ENCODE measurements around the gene ARNT2.

The ARNT2 gene

GRCh38 chr15:80635953-80636352 lies 231.8 kb downstream of the ARNT2 start:
- FAIRE-seq: no peak
- no peak for DNase-seq (ENCODE audit: insufficient read length, low spot score)
- no peak for TF ChIP-seq CTCF (IDR thresholded peaks at IDR 0.05; ENCODE audit: insufficient read depth, missing control alignments)

GRCh38 chr15:80636675-80637074 lies 232.5 kb downstream of the ARNT2 start:
- peak; percentile 0 for TF ChIP-seq CTCF (IDR thresholded peaks at IDR 0.05; ENCODE audit: insufficient read depth, missing control alignments)
- no peak for DNase-seq (ENCODE audit: insufficient read length, low spot score)
- FAIRE-seq: no peak

- no peak for FAIRE-seq
- DNase-seq (ENCODE audit: insufficient read length, low spot score): no peak
- TF ChIP-seq CTCF (IDR thresholded peaks at IDR 0.05; ENCODE audit: insufficient read depth, missing control alignments): no peak
Measured at GRCh38 chr15:80637747-80638146, 233.6 kb downstream of the ARNT2 start.

GRCh38 chr15:80638553-80639167 lies 234.5 kb downstream of the ARNT2 start:
- TF ChIP-seq CTCF (IDR thresholded peaks at IDR 0.05; ENCODE audit: insufficient read depth, missing control alignments): no peak
- FAIRE-seq: no peak
- no peak for DNase-seq (ENCODE audit: insufficient read length, low spot score)

- FAIRE-seq (no peak), DNase-seq (ENCODE audit: insufficient read length, low spot score) (no peak)
- TF ChIP-seq CTCF (IDR thresholded peaks at IDR 0.05; ENCODE audit: insufficient read depth, missing control alignments): no peak
Measured at GRCh38 chr15:80639168-80639555, 235.0 kb downstream of the ARNT2 start.

DNA sequence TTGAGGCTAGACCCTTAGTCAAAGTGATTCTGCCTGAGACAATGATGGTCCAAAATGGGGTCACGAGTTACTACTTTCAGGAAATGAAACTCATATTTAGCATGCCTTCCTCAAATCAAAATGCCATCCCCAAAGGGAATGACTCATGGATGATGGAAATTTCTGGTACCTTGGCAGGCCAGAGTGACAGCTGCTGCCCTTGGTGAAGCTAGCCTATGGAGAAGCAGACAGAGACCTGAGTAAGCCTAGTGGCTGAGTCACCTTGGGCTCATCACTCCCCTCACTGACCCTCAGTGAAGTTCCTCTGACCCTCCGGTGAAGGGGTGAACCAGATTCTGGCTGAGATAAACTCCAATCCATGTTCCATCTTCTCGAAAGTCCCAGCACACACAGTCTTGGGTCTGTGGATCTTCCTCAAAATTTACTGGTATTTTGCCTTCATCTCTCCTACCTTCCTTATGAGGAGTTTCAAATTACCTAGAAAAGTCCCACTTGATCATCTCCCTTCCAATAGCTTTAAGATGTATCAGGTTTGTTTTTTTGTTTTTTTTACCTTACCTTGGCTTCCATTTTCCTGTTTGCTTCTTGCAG lies 236.4 kb downstream of the ARNT2 start:
- TF ChIP-seq CTCF (IDR thresholded peaks at IDR 0.05; ENCODE audit: insufficient read depth, missing control alignments): no peak
- DNase-seq (ENCODE audit: insufficient read length, low spot score): no peak
- no peak for FAIRE-seq

- TF ChIP-seq CTCF (IDR thresholded peaks at IDR 0.05; ENCODE audit: insufficient read depth, missing control alignments): no peak
- DNase-seq (ENCODE audit: insufficient read length, low spot score) (no peak), FAIRE-seq (no peak)
Measured at GRCh38 chr15:80641384-80641783, 237.2 kb downstream of the ARNT2 start.
